ENCODE measurements around the gene ST3GAL5.

GRCh38 chr2:85905891-85906290, 17.1 kb upstream of the ST3GAL5 start:
- no peak for TF ChIP-seq POLR2AphosphoS5 (IDR thresholded peaks at IDR 0.05; ENCODE audit: borderline replicate concordance, low read depth, low read length)
- no peak for TF ChIP-seq EZH2 (IDR thresholded peaks at IDR 0.05)

All from SK-N-MC (cell line).